NB4 (cell line): ENCODE measurements around the gene PPID.
"Not testable (repeated sequence)": the region's sequence is repeated elsewhere in the genome, so short reads cannot be mapped to it uniquely, and the experiment has no call there.

Source experiments
- CTCF ChIP-seq: IDR thresholded peaks from one replicate; pipeline ENCODE4 v1.5.1; 2012; ENCODE audit warnings: low read depth, low read length
- MAX ChIP-seq: IDR thresholded peaks from 2 replicates; pipeline ENCODE4 v1.6.1; 2011; ENCODE audit warnings: low read depth, low read length
- MYC ChIP-seq: IDR thresholded peaks from 2 replicates; pipeline ENCODE4 v1.6.1; 2011; ENCODE audit warnings: low read depth, low read length
- POLR2A ChIP-seq: IDR thresholded peaks from 2 replicates; pipeline ENCODE4 v1.6.1; 2011; ENCODE audit warnings: mild to moderate bottlenecking; ENCODE audit not compliant: insufficient read length; ENCODE audit errors: extremely low read depth

GRCh38 chr4:158755819-158756218, 32.6 kb upstream of the PPID start:
- TF ChIP-seq CTCF, POLR2A, MAX, MYC: not testable (repeated sequence)
